GM19397 (cell line): ENCODE results near the gene SMAP1.

Experiments
- ATAC-seq: cut with Tn5 transposase; IDR thresholded peaks from one replicate; pipeline ENCODE4 v1.9.1; 2021; ENCODE audit warnings: mild to moderate bottlenecking, moderate library complexity; ENCODE audit not compliant: unreplicated experiment

The SMAP1 gene

GRCh38 chr6:70839286-70840266 is 171.9 kb downstream of the SMAP1 start:
- no peak for ATAC-seq

GRCh38 chr6:70841112-70841511 is 173.4 kb downstream of the SMAP1 start:
- no peak for ATAC-seq

- ATAC-seq: no peak
These were observed 174.9 kb downstream of the SMAP1 start for GRCh38 chr6:70842541-70842940.

- ATAC-seq: no peak
These were observed 175.7 kb downstream of the SMAP1 start for GRCh38 chr6:70843328-70843918.

- no peak for ATAC-seq
These were observed 176.6 kb downstream of the SMAP1 start for GRCh38 chr6:70844301-70844700.

GRCh38 chr6:70846207-70846835 is 178.6 kb downstream of the SMAP1 start:
- no peak for ATAC-seq

GRCh38 chr6:70847106-70848084 is 179.7 kb downstream of the SMAP1 start:
- ATAC-seq: no peak

- no peak for ATAC-seq
These were observed 181.8 kb downstream of the SMAP1 start for GRCh38 chr6:70849348-70850069.

- ATAC-seq: no peak
These were observed 185.1 kb downstream of the SMAP1 start for GRCh38 chr6:70852667-70853246.

- peak; percentile 100 for ATAC-seq
These were observed 189.8 kb downstream of the SMAP1 start for GRCh38 chr6:70857387-70858077.

- ATAC-seq: no peak
These were observed 192.4 kb downstream of the SMAP1 start for GRCh38 chr6:70860045-70860444.

GRCh38 chr6:70860920-70861319 is 193.2 kb downstream of the SMAP1 start:
- ATAC-seq: no peak

- ATAC-seq: no peak
These were observed 195.7 kb downstream of the SMAP1 start for GRCh38 chr6:70863343-70863742.

GRCh38 chr6:70864401-70864800 is 196.7 kb downstream of the SMAP1 start:
- no peak for ATAC-seq

GRCh38 chr6:70872469-70872868 is 204.8 kb downstream of the SMAP1 start:
- no peak for ATAC-seq

GRCh38 chr6:70874181-70874913 is 206.7 kb downstream of the SMAP1 start:
- no peak for ATAC-seq

GRCh38 chr6:70879496-70879895 is 211.8 kb downstream of the SMAP1 start:
- no peak for ATAC-seq
